IPS-20b (cell line): ENCODE data around the gene SGCD.

Experiments used
- H3K27ac ChIP-seq: one replicate; pipeline ENCODE4 v1.5.1; 2013; ENCODE audit warnings: low read length
- H3K27me3 ChIP-seq: 2 replicates; pipeline ENCODE4 v1.6.1; 2013; ENCODE audit warnings: mild to moderate bottlenecking, low read length, inconsistent platforms; ENCODE audit not compliant: insufficient read depth
- H3K36me3 ChIP-seq: 2 replicates; pipeline ENCODE4 v1.6.1; 2013; ENCODE audit warnings: low read depth, mild to moderate bottlenecking, inconsistent platforms, low read length, moderate library complexity; ENCODE audit not compliant: insufficient read depth
- H3K4me1 ChIP-seq: 2 replicates; pipeline ENCODE4 v1.6.1; 2013; ENCODE audit warnings: mild to moderate bottlenecking, control low read depth, inconsistent platforms, low read length, moderate library complexity; ENCODE audit not compliant: insufficient read depth
- H3K4me3 ChIP-seq: 2 replicates; pipeline ENCODE4 v1.5.1; 2013; ENCODE audit warnings: mild to moderate bottlenecking, low read length, inconsistent platforms
- H3K9ac ChIP-seq: 2 replicates; pipeline ENCODE4 v1.6.1; 2013; ENCODE audit warnings: low read depth, mild to moderate bottlenecking, inconsistent platforms, low read length, moderate library complexity
- H3K9me3 ChIP-seq: 2 replicates; pipeline ENCODE4 v1.6.1; 2013; ENCODE audit warnings: mild to moderate bottlenecking, low read depth, low read length, inconsistent platforms; ENCODE audit not compliant: insufficient read depth

Gene SGCD

GRCh38 chr5:156391139-156391538 is 64.2 kb downstream of the SGCD start:
- no peaks in the 10 kb centered on the region for H3K27me3 ChIP-seq
- no peak overlapping the region for H3K4me3 ChIP-seq
- no peak overlapping the region for H3K9ac ChIP-seq
- H3K9me3 ChIP-seq: no peaks in the 10 kb centered on the region
- H3K27ac ChIP-seq: no peak overlapping the region
- no peaks in the 10 kb centered on the region for H3K4me1 ChIP-seq
- H3K36me3 ChIP-seq: no peaks in the 10 kb centered on the region

GRCh38 chr5:156393980-156394379 is 67.0 kb downstream of the SGCD start:
- Histone ChIP-seq H3K9me3 (no peaks in the 10 kb centered on the region), H3K27ac (no peak overlapping the region), H3K4me3 (no peak overlapping the region), H3K27me3 (no peaks in the 10 kb centered on the region), H3K36me3 (no peaks in the 10 kb centered on the region), H3K9ac (no peak overlapping the region), H3K4me1 (no peaks in the 10 kb centered on the region)

- Histone ChIP-seq H3K27ac (no peak overlapping the region), H3K36me3 (no peaks in the 10 kb centered on the region), H3K27me3 (no peaks in the 10 kb centered on the region), H3K4me3 (no peak overlapping the region), H3K9me3 (no peaks in the 10 kb centered on the region), H3K9ac (no peak overlapping the region), H3K4me1 (no peaks in the 10 kb centered on the region)
These were observed 67.8 kb downstream of the SGCD start for GRCh38 chr5:156394642-156395305.

DNA sequence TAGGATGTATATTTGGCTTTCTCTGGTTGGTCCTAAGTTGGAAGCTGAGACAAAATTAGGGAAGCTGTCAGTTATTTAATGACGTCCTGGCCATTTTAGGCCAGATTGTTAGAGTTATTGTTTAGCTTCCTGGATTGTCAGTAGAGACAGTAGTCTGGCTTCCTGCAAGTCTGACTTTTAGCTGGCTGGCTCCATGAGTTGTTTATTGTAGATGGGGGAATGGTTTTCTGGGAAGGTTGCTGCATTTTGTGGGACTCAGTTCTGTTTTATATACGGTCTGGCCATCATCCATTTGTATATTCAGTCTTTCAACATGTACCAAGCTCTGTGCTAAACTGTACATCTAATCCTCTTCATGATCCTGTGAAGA is 68.3 kb downstream of the SGCD start:
- Histone ChIP-seq H3K9me3 (no peaks in the 10 kb centered on the region), H3K4me3 (no peak overlapping the region), H3K9ac (no peak overlapping the region), H3K27me3 (no peaks in the 10 kb centered on the region), H3K27ac (no peak overlapping the region), H3K36me3 (no peaks in the 10 kb centered on the region), H3K4me1 (no peaks in the 10 kb centered on the region)

GRCh38 chr5:156396063-156396829 is 69.3 kb downstream of the SGCD start:
- Histone ChIP-seq H3K27ac (no peak overlapping the region), H3K27me3 (no peaks in the 10 kb centered on the region), H3K4me3 (no peak overlapping the region), H3K4me1 (no peaks in the 10 kb centered on the region), H3K36me3 (no peaks in the 10 kb centered on the region), H3K9me3 (no peaks in the 10 kb centered on the region), H3K9ac (no peak overlapping the region)

DNA sequence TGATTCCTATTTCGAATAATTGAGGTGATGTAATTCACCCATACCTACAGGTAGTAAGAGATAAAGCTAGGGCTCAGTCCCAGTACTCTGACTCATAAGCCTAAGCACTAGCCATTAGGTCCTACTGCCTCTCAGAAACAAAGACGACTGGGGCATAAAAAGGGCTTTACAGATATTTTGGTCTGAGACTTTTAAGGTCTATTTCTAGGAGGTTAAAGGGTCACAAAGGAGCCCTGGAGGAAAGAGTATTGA is 69.8 kb downstream of the SGCD start:
- H3K9ac ChIP-seq: no peak overlapping the region
- no peaks in the 10 kb centered on the region for H3K4me1 ChIP-seq
- no peak overlapping the region for H3K27ac ChIP-seq
- no peaks in the 10 kb centered on the region for H3K9me3 ChIP-seq
- no peaks in the 10 kb centered on the region for H3K36me3 ChIP-seq
- H3K27me3 ChIP-seq: no peaks in the 10 kb centered on the region
- H3K4me3 ChIP-seq: no peak overlapping the region

DNA sequence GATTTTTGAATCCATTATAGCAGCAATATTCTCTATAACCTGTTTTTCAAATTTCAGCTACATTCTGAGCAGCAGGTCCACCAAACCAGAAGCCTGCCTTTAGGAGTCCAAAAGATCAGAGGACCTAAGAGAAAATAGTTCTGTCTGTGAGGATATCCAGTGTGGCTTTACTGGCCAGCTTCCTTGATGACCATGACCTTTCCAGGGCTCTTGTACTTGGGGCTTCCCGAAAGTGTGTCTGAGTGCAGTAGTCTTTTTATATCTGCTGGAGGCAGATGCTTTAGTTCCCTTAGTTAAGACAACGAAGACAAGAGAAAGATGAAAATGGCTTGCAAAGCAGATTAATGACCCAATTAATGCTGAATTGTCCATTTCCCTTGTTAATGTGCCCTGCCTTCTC is 72.4 kb downstream of the SGCD start:
- no peaks in the 10 kb centered on the region for H3K36me3 ChIP-seq
- no peak overlapping the region for H3K4me3 ChIP-seq
- no peaks in the 10 kb centered on the region for H3K9me3 ChIP-seq

GRCh38 chr5:156400231-156400986 is 73.4 kb downstream of the SGCD start:
- Histone ChIP-seq H3K9me3 (no peaks in the 10 kb centered on the region), H3K27me3 (no peaks in the 10 kb centered on the region), H3K27ac (no peak overlapping the region), H3K4me3 (no peak overlapping the region), H3K9ac (no peak overlapping the region), H3K36me3 (no peaks in the 10 kb centered on the region), H3K4me1 (peaks cover 5% of the 10 kb centered on the region; the same call in 1 of the 2 replicates)

More for the DNA sequence above, 72.4 kb downstream of the SGCD start:
- H3K27me3 ChIP-seq: no peaks in the 10 kb centered on the region
- peaks cover 5% of the 10 kb centered on the region; the same call in 1 of the 2 replicates for H3K4me1 ChIP-seq
- no peak overlapping the region for H3K27ac ChIP-seq
- no peak overlapping the region for H3K9ac ChIP-seq

- no peak overlapping the region for H3K4me3 ChIP-seq
These were observed 74.8 kb downstream of the SGCD start for GRCh38 chr5:156401804-156402203.

DNA sequence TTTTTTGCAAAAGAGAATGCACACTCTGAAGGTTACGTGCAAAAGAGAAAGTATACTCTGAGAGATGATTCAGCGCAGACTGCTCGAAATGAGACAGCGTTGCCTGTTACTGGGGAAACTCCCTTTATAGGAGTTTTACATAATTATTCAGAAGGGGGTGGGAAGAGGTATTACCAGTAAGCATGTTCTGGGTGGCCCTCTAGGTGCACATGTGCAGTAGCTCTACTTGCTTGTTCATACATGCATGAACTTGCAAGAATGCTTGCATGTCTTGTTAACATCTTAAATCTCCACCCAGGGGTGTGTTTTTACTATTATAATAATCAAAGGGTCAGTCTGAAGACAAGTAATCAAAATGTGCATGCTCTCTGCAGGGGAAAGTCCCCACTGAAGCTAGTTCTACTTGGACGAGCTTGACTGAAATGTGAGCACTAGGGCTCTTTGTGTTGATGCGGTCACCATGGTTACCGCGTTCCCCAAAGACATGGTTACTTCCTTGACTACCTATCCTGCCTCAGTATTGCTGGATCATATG is 75.5 kb downstream of the SGCD start:
- no peak overlapping the region for H3K9ac ChIP-seq
- no peaks in the 10 kb centered on the region for H3K9me3 ChIP-seq
- H3K4me3 ChIP-seq: no peak overlapping the region
- peaks cover 5% of the 10 kb centered on the region; the same call in 1 of the 2 replicates for H3K4me1 ChIP-seq
- no peaks in the 10 kb centered on the region for H3K36me3 ChIP-seq
- no peak overlapping the region for H3K27ac ChIP-seq
- H3K27me3 ChIP-seq: no peaks in the 10 kb centered on the region

More at GRCh38 chr5:156401804-156402203, 74.8 kb downstream of the SGCD start:
- H3K36me3 ChIP-seq: no peaks in the 10 kb centered on the region
- H3K27me3 ChIP-seq: no peaks in the 10 kb centered on the region
- no peak overlapping the region for H3K27ac ChIP-seq
- H3K4me1 ChIP-seq: peaks cover 5% of the 10 kb centered on the region; the same call in 1 of the 2 replicates
- H3K9ac ChIP-seq: no peak overlapping the region
- no peaks in the 10 kb centered on the region for H3K9me3 ChIP-seq

GRCh38 chr5:156405988-156406387 is 79.0 kb downstream of the SGCD start:
- Histone ChIP-seq H3K27ac (no peak overlapping the region), H3K9me3 (no peaks in the 10 kb centered on the region), H3K27me3 (no peaks in the 10 kb centered on the region), H3K4me1 (peaks cover 5% of the 10 kb centered on the region; the same call in 1 of the 2 replicates), H3K36me3 (no peaks in the 10 kb centered on the region), H3K9ac (no peak overlapping the region), H3K4me3 (no peak overlapping the region)
